A549 treated with AZD9567 at 1 μM for 4 hours (cell line): ENCODE data around the gene EIF3C. TPM values are rescaled to one million over a fixed set of nuclear protein-coding genes. Genes with fewer than 3 reads are reported as not detected.

Experiments used
- total RNA-seq: library from RNA; stranded (reverse); fragments of 200-300 nt; extraction: Qiagen RNA extraction; gene quantifications from 5 replicates; pipeline ENCODE4 v1.2.3, GENCODE V29; 2022; ENCODE audit not compliant: insufficient read depth

EIF3C gene, protein sequence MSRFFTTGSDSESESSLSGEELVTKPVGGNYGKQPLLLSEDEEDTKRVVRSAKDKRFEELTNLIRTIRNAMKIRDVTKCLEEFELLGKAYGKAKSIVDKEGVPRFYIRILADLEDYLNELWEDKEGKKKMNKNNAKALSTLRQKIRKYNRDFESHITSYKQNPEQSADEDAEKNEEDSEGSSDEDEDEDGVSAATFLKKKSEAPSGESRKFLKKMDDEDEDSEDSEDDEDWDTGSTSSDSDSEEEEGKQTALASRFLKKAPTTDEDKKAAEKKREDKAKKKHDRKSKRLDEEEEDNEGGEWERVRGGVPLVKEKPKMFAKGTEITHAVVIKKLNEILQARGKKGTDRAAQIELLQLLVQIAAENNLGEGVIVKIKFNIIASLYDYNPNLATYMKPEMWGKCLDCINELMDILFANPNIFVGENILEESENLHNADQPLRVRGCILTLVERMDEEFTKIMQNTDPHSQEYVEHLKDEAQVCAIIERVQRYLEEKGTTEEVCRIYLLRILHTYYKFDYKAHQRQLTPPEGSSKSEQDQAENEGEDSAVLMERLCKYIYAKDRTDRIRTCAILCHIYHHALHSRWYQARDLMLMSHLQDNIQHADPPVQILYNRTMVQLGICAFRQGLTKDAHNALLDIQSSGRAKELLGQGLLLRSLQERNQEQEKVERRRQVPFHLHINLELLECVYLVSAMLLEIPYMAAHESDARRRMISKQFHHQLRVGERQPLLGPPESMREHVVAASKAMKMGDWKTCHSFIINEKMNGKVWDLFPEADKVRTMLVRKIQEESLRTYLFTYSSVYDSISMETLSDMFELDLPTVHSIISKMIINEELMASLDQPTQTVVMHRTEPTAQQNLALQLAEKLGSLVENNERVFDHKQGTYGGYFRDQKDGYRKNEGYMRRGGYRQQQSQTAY
- 180 to 372 TPM (median 323 TPM) in 5 replicates for total RNA-seq

DNA sequence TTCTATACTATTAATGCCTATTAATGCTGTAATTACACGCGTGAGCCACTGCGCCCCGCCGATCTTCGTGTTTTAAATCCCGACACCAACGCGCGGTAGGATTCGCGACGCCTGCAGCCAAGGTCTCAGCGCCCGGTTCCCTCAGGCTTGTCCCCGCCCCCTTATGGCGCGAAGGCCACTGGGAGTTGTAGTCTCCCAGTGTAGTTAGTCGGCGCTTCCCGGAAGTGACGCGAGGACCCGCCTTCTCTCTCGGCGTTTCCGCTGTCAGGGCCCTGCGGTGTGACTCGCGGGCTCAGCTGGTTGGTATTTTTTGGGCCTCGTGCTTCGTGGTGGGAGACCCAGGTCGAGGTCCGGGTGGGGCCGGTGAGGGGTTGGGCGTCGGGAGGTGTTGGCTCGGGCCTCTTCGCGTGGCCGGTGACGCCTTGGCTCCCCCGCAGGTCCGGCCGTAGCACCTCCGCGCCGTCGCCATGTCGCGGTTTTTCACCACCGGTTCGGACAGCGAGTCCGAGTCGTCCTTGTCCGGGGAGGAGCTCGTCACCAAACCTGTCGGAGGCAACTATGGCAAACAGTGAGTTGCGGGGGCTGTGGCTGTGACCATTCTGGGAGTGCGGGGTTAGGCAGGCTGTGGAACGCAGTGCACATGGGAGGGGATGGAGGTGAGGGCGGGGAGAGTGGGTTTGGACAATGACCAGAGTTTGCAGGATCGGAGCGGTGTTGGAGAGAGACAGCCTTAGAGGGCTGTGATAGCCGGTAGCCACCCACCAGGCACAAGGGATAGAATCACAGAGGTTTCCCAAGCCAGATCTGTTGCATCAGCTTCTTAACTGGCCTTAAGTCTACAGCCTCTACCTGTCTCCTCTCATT, at the start of gene EIF3C:
EIF3C (plus strand) TSS at position 245 of the 864 bp plus-strand sequence; CDS start at position 468, 223 bp downstream.

DNA sequence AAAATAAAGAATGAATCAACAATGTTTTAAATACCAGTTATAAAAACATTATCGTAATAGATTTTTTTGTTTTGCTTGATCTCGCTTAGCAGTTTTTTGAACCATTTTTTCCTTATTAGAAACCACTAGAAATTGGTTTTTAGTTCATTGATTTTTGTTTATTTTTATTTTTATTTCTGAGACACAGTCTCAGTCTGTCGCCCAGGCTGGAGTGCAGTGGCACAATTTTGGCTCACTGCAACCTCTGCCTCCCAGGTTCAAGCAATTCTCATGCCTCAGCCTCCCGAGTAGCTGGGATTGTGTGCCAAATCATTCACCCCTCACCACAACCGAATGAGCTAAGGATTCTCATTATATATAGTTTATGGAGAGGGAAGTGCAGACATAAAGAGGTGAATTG, 40.2 kb downstream of the EIF3C start, which contains the start of gene NPIPB9:
NPIPB9 (plus strand) TSS at position 301 of the 400 bp plus-strand sequence.

Other genes with a start within 250 kb of the EIF3C start
- 0.10 to 0.30 TPM (median 0.18 TPM) in 4 of 5 replicates, not detected in the other for gene NPIPB7, start 239.1 kb upstream of the EIF3C start, total RNA-seq
- 24.9 to 35.6 TPM (median 29.4 TPM) in 5 replicates for gene CLN3, start 219.4 kb upstream of the EIF3C start, total RNA-seq
- gene APOBR, start 216.8 kb upstream of the EIF3C start, total RNA-seq = 0.03 to 0.06 TPM (median 0.04 TPM) in 4 of 5 replicates, not detected in the other
- gene IL27, start 204.6 kb upstream of the EIF3C start, total RNA-seq = not detected in 5 replicates
- gene NUPR1, start 172.5 kb upstream of the EIF3C start, total RNA-seq = 12.2 to 19.1 TPM (median 15.2 TPM) in 5 replicates
- 22.9 to 31.6 TPM (median 23.9 TPM) in 5 replicates for gene SGF29, start 157.5 kb upstream of the EIF3C start, total RNA-seq
- 0.10 TPM in 1 of 5 replicates, not detected in the others for gene SULT1A2, start 114.4 kb upstream of the EIF3C start, total RNA-seq
- gene SULT1A1, start 101.4 kb upstream of the EIF3C start, total RNA-seq = 3.3 to 6.4 TPM (median 5.0 TPM) in 5 replicates
- 0.22 to 0.62 TPM (median 0.23 TPM) in 3 of 5 replicates, not detected in the others for gene NPIPB8, start 73.4 kb upstream of the EIF3C start, total RNA-seq
- 1.6 to 2.2 TPM (median 1.9 TPM) in 5 replicates for gene NPIPB9, start 40.3 kb downstream of the EIF3C start, total RNA-seq
- 72.6 to 125 TPM (median 118 TPM) in 5 replicates for gene ATXN2L, start 111.5 kb downstream of the EIF3C start, total RNA-seq
- gene TUFM, start 134.9 kb downstream of the EIF3C start, total RNA-seq = 213 to 311 TPM (median 295 TPM) in 5 replicates
- gene SH2B1, start 152.4 kb downstream of the EIF3C start, total RNA-seq = 15.5 to 30.0 TPM (median 28.9 TPM) in 5 replicates
- 1.4 to 3.5 TPM (median 2.8 TPM) in 5 replicates for gene ATP2A1, start 167.0 kb downstream of the EIF3C start, total RNA-seq
- 8.3 to 10.2 TPM (median 9.4 TPM) in 5 replicates for gene RABEP2, start 213.8 kb downstream of the EIF3C start, total RNA-seq
- not detected in 5 replicates for gene CD19, start 220.5 kb downstream of the EIF3C start, total RNA-seq
- 9.1 to 28.3 TPM (median 25.7 TPM) in 5 replicates for gene NFATC2IP, start 239.5 kb downstream of the EIF3C start, total RNA-seq